Stimulated activated CD8-positive, alpha-beta memory T cell treated with anti-CD3 and anti-CD28 coated beads, Interleukin-4, amount 100 ng/mL, for 48 hours (primary cell): ENCODE measurements around the gene CENPH.
"Not testable (repeated sequence)": the region's sequence is repeated elsewhere in the genome, so short reads cannot be mapped to it uniquely, and the experiment has no call there.

Source experiments
- DNase-seq: peaks from one replicate; pipeline ENCODE4 v3.0.0-alpha.2; 2020

The CENPH gene

GRCh38 chr5:69255940-69256339, 66.6 kb downstream of the CENPH start:
- not testable (repeated sequence) for DNase-seq

- DNase-seq, result no peak
Observed at GRCh38 chr5:69257577-69257976, 68.2 kb downstream of the CENPH start.
